Pulmonary artery endothelial cell (primary cell): ENCODE results near the gene OR10A3. TPM values are rescaled to one million over a fixed set of nuclear protein-coding genes. Genes with fewer than 3 reads are reported as not detected.

Experiments
- DNase-seq: peaks from one replicate; pipeline ENCODE4 v3.0.0-alpha.2; 2011; ENCODE audit warnings: low read depth, low spot score
- total RNA-seq: library from RNA; depleted of rRNA; stranded (reverse); fragments of >200 nt; gene quantifications from 2 replicates; pipeline ENCODE4 v1.2.3, GENCODE V29; 2014

The OR10A3 gene
- total RNA-seq, 1 donor from 2014 or later, result not detected

GRCh38 chr11:7892840-7893254 is 48.7 kb downstream of the OR10A3 start:
- peak; percentile 24 for DNase-seq

- no peak for DNase-seq
These were observed 49.3 kb downstream of the OR10A3 start for GRCh38 chr11:7892059-7892699.

- no peak for DNase-seq
These were observed 50.9 kb downstream of the OR10A3 start for GRCh38 chr11:7890417-7891172.

GRCh38 chr11:7889985-7890384 is 51.5 kb downstream of the OR10A3 start:
- DNase-seq, result no peak

Other genes starting within 250 kb of the OR10A3 start
- gene OVCH2, start 235.2 kb downstream of the OR10A3 start, total RNA-seq, result not detected in 2 replicates
- not detected in 2 replicates for gene OR5P2, start 144.8 kb downstream of the OR10A3 start, total RNA-seq
- not detected in 2 replicates for gene OR5P3, start 110.9 kb downstream of the OR10A3 start, total RNA-seq
- not detected in 2 replicates for gene OR10A6, start 10.4 kb downstream of the OR10A3 start, total RNA-seq
- gene NLRP10, start 23.7 kb upstream of the OR10A3 start, total RNA-seq, result under 0.01 TPM in 1 of 2 replicates, not detected in the other
- gene EIF3F, start 45.6 kb upstream of the OR10A3 start, total RNA-seq, result 327 and 354 TPM in 2 replicates
- 1.3 and 1.8 TPM in 2 replicates for gene TUB, start 139.5 kb upstream of the OR10A3 start, total RNA-seq
- gene RIC3, start 227.3 kb upstream of the OR10A3 start, total RNA-seq, result under 0.01 TPM in 1 of 2 replicates, not detected in the other